ENCODE results near the gene LINS1. TPM values are rescaled to one million over a fixed set of nuclear protein-coding genes. Genes with fewer than 3 reads are reported as not detected.

LINS1 gene
- total RNA-seq, 2 donors from 2014 or later, result 6.1 to 8.0 TPM

GRCh38 chr15:100616700-100617099 is 14.7 kb upstream of the LINS1 start:
- no peak overlapping the region for H3K27ac Mint-ChIP-seq

GRCh38 chr15:100615801-100616200 is 13.8 kb upstream of the LINS1 start:
- Mint-ChIP-seq H3K4me1 (no peaks in the 10 kb centered on the region), H3K36me3 (ENCODE audit: low read depth) (peaks cover 58% of the 10 kb centered on the region), H3K27ac (no peak overlapping the region), H3K4me3 (no peak overlapping the region), H3K9me3 (no peaks in the 10 kb centered on the region), H3K27me3 (ENCODE audit: insufficient read depth) (no peaks in the 10 kb centered on the region)
- no peak for DNase-seq
- Histone ChIP-seq H3K9ac (ENCODE audit: extremely low read depth, low read length, poor library complexity, severe bottlenecking) (no peak overlapping the region), H3K27me3 (ENCODE audit: control insufficient read depth, insufficient read depth, low read length, poor library complexity, severe bottlenecking) (no peaks in the 10 kb centered on the region), H3K4me1 (ENCODE audit: control insufficient read depth, insufficient read depth, low read length) (no peaks in the 10 kb centered on the region), H3K9me3 (ENCODE audit: control insufficient read depth, low read length) (no peaks in the 10 kb centered on the region), H3K4me3 (ENCODE audit: low read length) (no peak overlapping the region), H3K27ac (ENCODE audit: low read depth, low read length) (no peak overlapping the region), H3K36me3 (ENCODE audit: control insufficient read depth, insufficient read depth, low read length) (peaks cover 48% of the 10 kb centered on the region)
- TF ChIP-seq CTCF (conservative IDR thresholded peaks at IDR 0.05), result no peak
- WGBS, 2 experiments (ENCODE audit: insufficient coverage in 1 of 2, insufficient read length in 1 of 2), result 73 to 100% methylated on average over 3 to 5 of the region's 5 CpGs

More at GRCh38 chr15:100616700-100617099, 14.7 kb upstream of the LINS1 start:
- Histone ChIP-seq H3K9ac (ENCODE audit: extremely low read depth, low read length, poor library complexity, severe bottlenecking) (no peak overlapping the region), H3K4me3 (ENCODE audit: low read length) (no peak overlapping the region), H3K9me3 (ENCODE audit: control insufficient read depth, low read length) (no peaks in the 10 kb centered on the region), H3K27me3 (ENCODE audit: control insufficient read depth, insufficient read depth, low read length, poor library complexity, severe bottlenecking) (no peaks in the 10 kb centered on the region), H3K4me1 (ENCODE audit: control insufficient read depth, insufficient read depth, low read length) (no peaks in the 10 kb centered on the region), H3K27ac (ENCODE audit: low read depth, low read length) (no peak overlapping the region), H3K36me3 (ENCODE audit: control insufficient read depth, insufficient read depth, low read length) (peaks cover 45% of the 10 kb centered on the region)
- no peaks in the 10 kb centered on the region for H3K4me1 Mint-ChIP-seq
- no peaks in the 10 kb centered on the region for H3K27me3 Mint-ChIP-seq (ENCODE audit: insufficient read depth)
- no peaks in the 10 kb centered on the region for H3K9me3 Mint-ChIP-seq
- no peak overlapping the region for H3K4me3 Mint-ChIP-seq
- 92 to 100% methylated on average over 2 of the region's 2 CpGs for WGBS, 2 experiments (ENCODE audit: insufficient coverage in 1 of 2, insufficient read length in 1 of 2)
- H3K36me3 Mint-ChIP-seq (ENCODE audit: low read depth), result peaks cover 57% of the 10 kb centered on the region
- no peak for DNase-seq
- no peak for TF ChIP-seq CTCF (conservative IDR thresholded peaks at IDR 0.05)

- Histone ChIP-seq H3K9ac (ENCODE audit: extremely low read depth, low read length, poor library complexity, severe bottlenecking) (no peak overlapping the region), H3K9me3 (ENCODE audit: control insufficient read depth, low read length) (no peaks in the 10 kb centered on the region), H3K4me1 (ENCODE audit: control insufficient read depth, insufficient read depth, low read length) (no peaks in the 10 kb centered on the region), H3K27ac (ENCODE audit: low read depth, low read length) (no peak overlapping the region), H3K4me3 (ENCODE audit: low read length) (no peak overlapping the region), H3K27me3 (ENCODE audit: control insufficient read depth, insufficient read depth, low read length, poor library complexity, severe bottlenecking) (no peaks in the 10 kb centered on the region), H3K36me3 (ENCODE audit: control insufficient read depth, insufficient read depth, low read length) (peaks cover 46% of the 10 kb centered on the region)
- no peak for TF ChIP-seq CTCF (conservative IDR thresholded peaks at IDR 0.05)
- no peak for DNase-seq
- peaks cover 55% of the 10 kb centered on the region for H3K36me3 Mint-ChIP-seq (ENCODE audit: low read depth)
- WGBS, 2 experiments (ENCODE audit: insufficient coverage in 1 of 2, insufficient read length in 1 of 2), result 100% methylated on average over 2 of the region's 4 CpGs; no CpG with 5 or more reads in 1 of the 2 experiments
- no peaks in the 10 kb centered on the region for H3K9me3 Mint-ChIP-seq
- no peak overlapping the region for H3K27ac Mint-ChIP-seq
- H3K27me3 Mint-ChIP-seq (ENCODE audit: insufficient read depth), result no peaks in the 10 kb centered on the region
- H3K4me1 Mint-ChIP-seq, result no peaks in the 10 kb centered on the region
- no peak overlapping the region for H3K4me3 Mint-ChIP-seq
Observed at GRCh38 chr15:100614918-100615317, 12.9 kb upstream of the LINS1 start.
